Prostate gland (tissue), 2 donors: ENCODE data around the gene TMEM179B. TPM values are rescaled to one million over a fixed set of nuclear protein-coding genes. Genes with fewer than 3 reads are reported as not detected.
"Not testable (repeated sequence)": the region's sequence is repeated elsewhere in the genome, so short reads cannot be mapped to it uniquely, and the experiment has no call there.

Source experiments
- DNase-seq: peaks from one replicate; pipeline ENCODE4 v3.0.0-alpha.2; 2019; ENCODE audit warnings: low spot score
- H3K27ac ChIP-seq, 2 donors: fragments of 200-600 bp; sonication (generic); 2 replicates each; pipeline ENCODE4 v1.5.1; 2017 to 2019
- H3K27me3 ChIP-seq: fragments of 200-600 bp; sonication (generic); replicated peaks from 2 replicates; pipeline ENCODE4 v1.5.1; 2019; ENCODE audit not compliant: insufficient read depth
- H3K36me3 ChIP-seq, 2 donors: fragments of 200-600 bp; sonication (generic); 1 replicate in 1 of 2; 2 replicates in 1 of 2; pipeline versions ENCODE4 v1.5.1 to v1.8.1; 2017 to 2019
- H3K4me1 ChIP-seq: fragments of 200-600 bp; sonication (generic); replicated peaks from 2 replicates; pipeline ENCODE4 v1.5.1; 2019
- H3K4me3 ChIP-seq, 2 donors: fragments of 200-600 bp; sonication (generic); 2 replicates each; pipeline ENCODE4 v1.5.1; 2017 to 2019
- H3K9me3 ChIP-seq: fragments of 200-600 bp; sonication (generic); 2 replicates; pipeline ENCODE4 v1.5.1; 2017
- POLR2A ChIP-seq: fragments of 450-650 bp; IDR thresholded peaks from one replicate; pipeline ENCODE4 v1.6.1; 2016; ENCODE audit warnings: antibody characterized with exemption, mild to moderate bottlenecking
- POLR2AphosphoS5 ChIP-seq: sonication (generic); formaldehyde crosslinking; IDR thresholded peaks from one replicate; pipeline ENCODE4 v1.6.1; 2017; ENCODE audit warnings: antibody characterized with exemption
- WGBS: methylation state at CpG from one replicate; pipeline ENCODE4 v1.1.5; 2018; 5-methylcytosine and 5-hydroxymethylcytosine counted together
- intact Hi-C: fragments of 100-400 bp; cut with DNase I; formaldehyde crosslinking; loops from one replicate; pipeline ENCODE4 v1.14.2; 2022
- total RNA-seq, 2 donors: library from RNA; depleted of rRNA; stranded (reverse); fragments of >200 nt; gene quantifications; one replicate each; pipeline ENCODE4 v1.1.0, GENCODE V29; 2016
- TF ChIP-seq, protein P1 (sequence below), 4 experiments: fragments of 200-600 bp in 2 of 4; fragments of 450-650 bp in 2 of 4; sonication (generic) in 2 of 4; IDR thresholded peaks; 1 replicate in 3 of 4; 2 replicates in 1 of 4; pipeline ENCODE4 v1.5.1; 2016 to 2019; ENCODE audit warnings: antibody characterized with exemption in 4 of 4, mild to moderate bottlenecking in 2 of 4, moderate library complexity in 2 of 4

Gene TMEM179B
- total RNA-seq, 2 donors from 2014 or later: 139 to 200 TPM

GRCh38 chr11:62823677-62824076 lies 36.5 kb downstream of the TMEM179B start:
- H3K9me3 ChIP-seq: no peaks in the 10 kb centered on the region
- intact Hi-C loops: no loop called here
- TF ChIP-seq, protein P1, sequence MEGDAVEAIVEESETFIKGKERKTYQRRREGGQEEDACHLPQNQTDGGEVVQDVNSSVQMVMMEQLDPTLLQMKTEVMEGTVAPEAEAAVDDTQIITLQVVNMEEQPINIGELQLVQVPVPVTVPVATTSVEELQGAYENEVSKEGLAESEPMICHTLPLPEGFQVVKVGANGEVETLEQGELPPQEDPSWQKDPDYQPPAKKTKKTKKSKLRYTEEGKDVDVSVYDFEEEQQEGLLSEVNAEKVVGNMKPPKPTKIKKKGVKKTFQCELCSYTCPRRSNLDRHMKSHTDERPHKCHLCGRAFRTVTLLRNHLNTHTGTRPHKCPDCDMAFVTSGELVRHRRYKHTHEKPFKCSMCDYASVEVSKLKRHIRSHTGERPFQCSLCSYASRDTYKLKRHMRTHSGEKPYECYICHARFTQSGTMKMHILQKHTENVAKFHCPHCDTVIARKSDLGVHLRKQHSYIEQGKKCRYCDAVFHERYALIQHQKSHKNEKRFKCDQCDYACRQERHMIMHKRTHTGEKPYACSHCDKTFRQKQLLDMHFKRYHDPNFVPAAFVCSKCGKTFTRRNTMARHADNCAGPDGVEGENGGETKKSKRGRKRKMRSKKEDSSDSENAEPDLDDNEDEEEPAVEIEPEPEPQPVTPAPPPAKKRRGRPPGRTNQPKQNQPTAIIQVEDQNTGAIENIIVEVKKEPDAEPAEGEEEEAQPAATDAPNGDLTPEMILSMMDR (IDR thresholded peaks at IDR 0.05): no peak
- TF ChIP-seq POLR2A: no peak
- TF ChIP-seq POLR2AphosphoS5: no peak
- DNase-seq: no peak
- no peaks in the 10 kb centered on the region for H3K27me3 ChIP-seq
- no peak overlapping the region for H3K4me3 ChIP-seq
- H3K27ac ChIP-seq: no peak overlapping the region
- no peaks in the 10 kb centered on the region for H3K4me1 ChIP-seq
- H3K36me3 ChIP-seq: peaks cover 19 to 32% of the 10 kb centered on the region in 2 donors
- WGBS: 95% methylated on average over 3 of the region's 3 CpGs

GRCh38 chr11:62828130-62828529 lies 40.9 kb downstream of the TMEM179B start:
- WGBS: 93% methylated on average over 8 of the region's 8 CpGs
- H3K27me3 ChIP-seq, H3K4me1 ChIP-seq, intact Hi-C loops, DNase-seq, H3K27ac ChIP-seq, H3K9me3 ChIP-seq, H3K4me3 ChIP-seq: not testable (repeated sequence)
- peaks cover 16 to 26% of the 10 kb centered on the region in 2 donors for H3K36me3 ChIP-seq

DNA sequence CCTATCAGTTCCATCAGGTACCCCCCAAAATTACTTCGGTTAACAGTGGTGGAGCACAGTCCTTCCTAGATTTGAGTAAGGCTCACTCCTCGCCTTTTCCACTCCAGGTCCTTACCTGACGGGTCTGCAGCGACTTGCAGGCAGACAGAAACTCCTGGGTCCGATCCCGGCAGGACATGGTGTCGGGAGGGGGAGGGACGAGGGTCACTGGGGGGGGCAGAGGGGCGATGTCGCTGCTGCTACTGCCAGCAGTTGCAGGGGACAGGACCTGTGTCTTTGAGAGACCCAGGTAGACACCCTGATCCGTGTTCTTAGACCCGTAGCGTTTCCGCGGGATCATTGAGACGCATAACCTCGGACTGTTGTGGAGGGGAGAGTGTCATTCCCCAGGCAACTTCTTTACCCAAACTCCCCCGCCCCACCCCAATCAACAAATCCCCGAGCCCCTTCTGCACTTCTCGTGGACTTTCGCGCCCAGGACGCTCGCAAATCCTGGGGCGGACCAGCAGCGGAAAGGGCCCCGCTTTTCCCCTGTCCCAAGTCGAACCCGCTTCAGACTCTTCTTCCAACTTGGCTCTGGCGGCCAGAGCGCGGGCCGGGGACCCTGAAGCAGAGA lies 43.8 kb downstream of the TMEM179B start:
- Histone ChIP-seq H3K36me3 (peaks cover 0 to 1% of the 10 kb centered on the region in 2 donors), H3K27me3 (no peaks in the 10 kb centered on the region), H3K4me1 (peaks cover 2% of the 10 kb centered on the region), H3K27ac (peak overlapping the region; percentile 92 to 93), H3K4me3 (peak overlapping the region; percentile 75 to 92), H3K9me3 (no peaks in the 10 kb centered on the region)
- under 1% methylated on average over 33 of the region's 33 CpGs for WGBS
- intact Hi-C loops: no loop called here
- DNase-seq: no peak
- no peak for TF ChIP-seq POLR2A
- TF ChIP-seq POLR2AphosphoS5: no peak
- TF ChIP-seq, protein P1 (IDR thresholded peaks at IDR 0.05): no peak

- intact Hi-C loops: no loop called here
- 0% methylated on average over 61 of the region's 65 CpGs for WGBS
- Histone ChIP-seq H3K27ac (peak within 1 kb of the TSS; percentile 92 to 93), H3K27me3 (no peaks in the 10 kb centered on the region), H3K4me1 (peaks cover 2% of the 10 kb centered on the region), H3K4me3 (peak within 1 kb of the TSS; percentile 75 to 92), H3K9me3 (no peaks in the 10 kb centered on the region), H3K36me3 (no peaks in the 10 kb centered on the region)
- peak; percentile 100 for DNase-seq
- TF ChIP-seq POLR2AphosphoS5: peak; percentile 96
- TF ChIP-seq, protein P1 (IDR thresholded peaks at IDR 0.05): peak in 1 of 4 experiments; percentile 3
- TF ChIP-seq POLR2A: peak; percentile 86
These were observed 44.5 kb downstream of the TMEM179B start, which contains the start of gene STX5 for GRCh38 chr11:62831520-62832335. STX5 (minus strand) TSS chr11:62832051; CDS start chr11:62831243, 808 bp downstream.

DNA sequence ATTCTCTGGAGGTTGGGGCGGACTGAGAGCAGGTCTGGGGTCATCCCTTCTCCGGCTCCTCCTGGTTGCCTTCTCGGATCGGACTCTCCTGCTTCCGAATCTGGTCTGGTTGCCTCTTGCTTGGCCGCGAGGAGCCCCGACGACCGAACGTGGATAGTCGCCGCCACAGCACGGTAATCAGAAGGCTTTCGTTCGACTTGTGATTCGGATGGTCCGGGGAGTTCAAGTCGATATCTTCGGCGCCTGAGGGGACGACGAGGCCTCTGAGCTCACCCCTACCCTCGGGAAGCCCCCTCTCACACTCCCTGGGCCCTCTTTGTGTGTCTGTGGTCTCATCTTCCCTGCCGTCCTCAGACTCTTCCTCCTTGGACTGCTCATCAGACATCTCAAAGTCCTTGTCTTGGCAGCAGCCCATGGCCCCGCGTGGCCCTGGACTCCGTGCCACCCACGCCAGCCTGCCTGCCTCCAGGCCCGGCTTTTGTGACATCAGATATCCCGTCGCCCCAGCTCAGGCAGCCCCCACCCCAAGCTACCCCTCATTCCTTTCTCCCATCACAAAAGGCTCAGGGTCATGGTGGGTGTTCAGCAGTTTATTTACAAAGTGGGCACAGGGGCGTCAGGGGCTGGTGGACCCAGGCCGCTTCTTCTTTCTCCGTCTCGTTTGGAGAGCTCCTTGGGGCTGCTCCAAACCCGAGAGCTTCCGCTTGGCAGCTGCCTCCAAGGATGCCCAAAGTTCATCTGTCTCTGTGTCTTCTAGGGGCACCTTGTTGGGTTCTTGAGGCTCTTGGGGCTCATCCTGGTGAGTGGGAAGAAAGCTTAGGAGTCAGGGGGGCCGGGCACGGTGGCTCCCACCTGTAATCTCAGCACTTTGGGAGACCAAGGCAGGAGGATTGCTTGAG lies 45.4 kb downstream of the TMEM179B start, which contains the start of gene TEX54:
TSS of gene TEX54 (minus strand) at position 506 of the 899 bp plus-strand sequence.
- no peaks in the 10 kb centered on the region for H3K27me3 ChIP-seq
- 11% methylated on average over 40 of the region's 40 CpGs for WGBS
- no peaks in the 10 kb centered on the region for H3K36me3 ChIP-seq
- peak within 1 kb of the TSS; percentile 92 to 93 for H3K27ac ChIP-seq
- H3K4me1 ChIP-seq: peaks cover 3% of the 10 kb centered on the region
- no peaks in the 10 kb centered on the region for H3K9me3 ChIP-seq
- TF ChIP-seq, protein P1 (IDR thresholded peaks at IDR 0.05): no peak
- no peak for TF ChIP-seq POLR2A
- no peak for TF ChIP-seq POLR2AphosphoS5
- intact Hi-C loops: no loop called here
- peak; percentile 21 for DNase-seq
- H3K4me3 ChIP-seq: peak within 1 kb of the TSS; percentile 75 to 92
